Measurements from ENCODE around the gene DNAJC16. TPM values are rescaled to one million over a fixed set of nuclear protein-coding genes. Genes with fewer than 3 reads are reported as not detected.

The DNAJC16 gene
- total and polyA plus RNA-seq, 2 of the 4 experiments (the other 2 are of a cell fraction) = 8.0 to 13.1 TPM

DNA sequence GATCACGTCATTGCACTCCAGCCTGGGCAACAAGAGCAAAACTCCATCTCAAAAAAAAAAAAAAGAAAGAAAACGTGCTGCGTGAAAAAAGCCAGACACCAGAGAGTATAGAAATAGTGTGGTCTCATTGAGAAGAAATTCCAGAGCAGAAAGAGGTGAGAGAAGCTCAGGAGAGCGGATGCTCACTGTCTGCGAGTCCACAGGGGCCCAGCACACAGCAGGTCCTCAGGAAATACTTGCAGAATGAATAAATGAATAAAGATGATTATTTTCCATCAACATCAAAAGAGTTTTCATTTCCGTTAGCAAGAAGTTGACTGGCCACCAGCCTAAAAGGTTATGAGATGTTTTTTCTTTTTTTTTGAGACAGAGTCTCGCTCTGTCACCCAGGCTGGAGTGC is 17.1 kb upstream of the DNAJC16 start (continued):
- TF ChIP-seq MAZ (IDR thresholded peaks at IDR 0.05; ENCODE audit: borderline replicate concordance, low read depth, low read length) (no peak), FOS (IDR thresholded peaks at IDR 0.05; ENCODE audit: low read depth, low read length) (no peak), NFE2L2 (IDR thresholded peaks at IDR 0.05; ENCODE audit: low read depth, low read length) (no peak), MAFK (IDR thresholded peaks at IDR 0.05; ENCODE audit: low read depth, low read length) (no peak), SMC3 (IDR thresholded peaks at IDR 0.05; ENCODE audit: low read depth, low read length) (no peak), CEBPB (IDR thresholded peaks at IDR 0.05; ENCODE audit: low read depth, low read length) (no peak)

GRCh38 chr1:15510611-15511405 is 15.8 kb upstream of the DNAJC16 start:
- no TSS peak for BruUV-seq (replicated peaks)
- no peak overlapping the region for H2AFZ ChIP-seq (replicated peaks; ENCODE audit: low read length, poor library complexity)
- no peaks in the 10 kb centered on the region for H3K9me1 ChIP-seq (ENCODE audit: insufficient read depth, low read length)
- CTCF ChIA-PET = interaction anchor here (0.9 kb wide), 1 partner anchor 9 kb away, joined by 4 read pairs; no protein-coding TSS in a partner anchor
- 93% methylated on average over 5 of the region's 8 CpGs; no CpG with 5 or more reads in 1 of the 2 experiments for WGBS, 2 experiments (ENCODE audit: extremely low coverage in 2 of 2, insufficient read length in 1 of 2)
- no peak overlapping the region for H3K4ac ChIP-seq (ENCODE audit: low read depth, low read length)
- no peak overlapping the region for H3K4me3 ChIP-seq (ENCODE audit: insufficient read depth, low read depth, low read length)
- H3K9ac ChIP-seq (ENCODE audit: low read depth, low read length) = no peak overlapping the region
- H3K9me3 ChIP-seq (ENCODE audit: control insufficient read depth, insufficient read depth, low read length) = no peaks in the 10 kb centered on the region
- in situ Hi-C loops (cut with MboI; ENCODE audit: low sequenced_read_pairs) (no loop called here), intact Hi-C loops (cut with micrococcal nuclease) (no loop called here), dilution Hi-C loops (cut with HindIII; ENCODE audit: low sequenced_read_pairs, unreplicated experiment) (no loop called here)
- H2BK5ac ChIP-seq (ENCODE audit: low read depth, low read length, poor library complexity, severe bottlenecking) = no peak overlapping the region
- H2BK15ac ChIP-seq (ENCODE audit: low read depth, low read length) = no peak overlapping the region
- H3K4me2 ChIP-seq (ENCODE audit: low read depth, low read length) = no peak overlapping the region
- H3K56ac ChIP-seq (ENCODE audit: extremely low read depth, insufficient read depth, low read length) = no peak overlapping the region
- no peaks in the 10 kb centered on the region for H3K27me3 ChIP-seq (ENCODE audit: control insufficient read depth, insufficient read depth, low read length)
- peaks cover 4% of the 10 kb centered on the region; the same call in 1 of the 2 replicates for H3K36me3 ChIP-seq (ENCODE audit: control insufficient read depth, insufficient read depth, low read length)
- no peak overlapping the region for H4K8ac ChIP-seq (ENCODE audit: low read depth in 2 of 2, low read length in 2 of 2)
- H4K5ac ChIP-seq (ENCODE audit: low read depth, low read length) = no peak overlapping the region
- POLR2A ChIA-PET (ENCODE audit: unreplicated experiment) = no interaction called here
- no peak overlapping the region for H2BK20ac ChIP-seq (ENCODE audit: low read depth, low read length)
- no peaks in the 10 kb centered on the region for H3K79me1 ChIP-seq (ENCODE audit: low read depth in 1 of 2, low read length in 2 of 2)
- no peak overlapping the region for H3K23ac ChIP-seq (ENCODE audit: low read depth, low read length)
- H2AK5ac ChIP-seq (ENCODE audit: low read depth, low read length) = no peak overlapping the region
- no peak overlapping the region for H3K14ac ChIP-seq (replicated peaks; ENCODE audit: low read depth, low read length)
- H4K91ac ChIP-seq (ENCODE audit: insufficient read depth, low read depth, low read length) = no peak overlapping the region
- no peak overlapping the region for H3K18ac ChIP-seq (ENCODE audit: low read depth, low read length)
- peak; percentile 16 for DNase-seq
- H4K20me1 ChIP-seq (ENCODE audit: insufficient read depth, low read length) = no peaks in the 10 kb centered on the region
- no peak overlapping the region for H2BK120ac ChIP-seq (ENCODE audit: low read depth, low read length)
- TF ChIP-seq MAFK (IDR thresholded peaks at IDR 0.05; ENCODE audit: low read depth, low read length) = no peak
- TF ChIP-seq MXI1 (IDR thresholded peaks at IDR 0.05; ENCODE audit: borderline replicate concordance, low read depth, low read length) = no peak
- no peak for TF ChIP-seq POLR2A (IDR thresholded peaks at IDR 0.05; ENCODE audit: low read depth, low read length)
- TF ChIP-seq RFX5 (IDR thresholded peaks at IDR 0.05; ENCODE audit: low read depth, low read length) = no peak
- no peak for TF ChIP-seq CEBPB (IDR thresholded peaks at IDR 0.05; ENCODE audit: low read depth, low read length)
- TF ChIP-seq NFE2L2 (IDR thresholded peaks at IDR 0.05; ENCODE audit: low read depth, low read length) = no peak
- no peak for TF ChIP-seq SMC3 (IDR thresholded peaks at IDR 0.05; ENCODE audit: low read depth, low read length)
- TF ChIP-seq, protein P1, sequence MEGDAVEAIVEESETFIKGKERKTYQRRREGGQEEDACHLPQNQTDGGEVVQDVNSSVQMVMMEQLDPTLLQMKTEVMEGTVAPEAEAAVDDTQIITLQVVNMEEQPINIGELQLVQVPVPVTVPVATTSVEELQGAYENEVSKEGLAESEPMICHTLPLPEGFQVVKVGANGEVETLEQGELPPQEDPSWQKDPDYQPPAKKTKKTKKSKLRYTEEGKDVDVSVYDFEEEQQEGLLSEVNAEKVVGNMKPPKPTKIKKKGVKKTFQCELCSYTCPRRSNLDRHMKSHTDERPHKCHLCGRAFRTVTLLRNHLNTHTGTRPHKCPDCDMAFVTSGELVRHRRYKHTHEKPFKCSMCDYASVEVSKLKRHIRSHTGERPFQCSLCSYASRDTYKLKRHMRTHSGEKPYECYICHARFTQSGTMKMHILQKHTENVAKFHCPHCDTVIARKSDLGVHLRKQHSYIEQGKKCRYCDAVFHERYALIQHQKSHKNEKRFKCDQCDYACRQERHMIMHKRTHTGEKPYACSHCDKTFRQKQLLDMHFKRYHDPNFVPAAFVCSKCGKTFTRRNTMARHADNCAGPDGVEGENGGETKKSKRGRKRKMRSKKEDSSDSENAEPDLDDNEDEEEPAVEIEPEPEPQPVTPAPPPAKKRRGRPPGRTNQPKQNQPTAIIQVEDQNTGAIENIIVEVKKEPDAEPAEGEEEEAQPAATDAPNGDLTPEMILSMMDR (conservative IDR thresholded peaks at IDR 0.05; ENCODE audit: low read depth, low read length) = no peak
- no peak for TF ChIP-seq MAZ (IDR thresholded peaks at IDR 0.05; ENCODE audit: borderline replicate concordance, low read depth, low read length)
- TF ChIP-seq BHLHE40 (IDR thresholded peaks at IDR 0.05; ENCODE audit: low read depth, low read length) = no peak
- TF ChIP-seq FOS (IDR thresholded peaks at IDR 0.05; ENCODE audit: low read depth, low read length) = no peak
- TF ChIP-seq ELK1 (IDR thresholded peaks at IDR 0.05; ENCODE audit: borderline replicate concordance, low read depth, low read length) = no peak
- no peak for TF ChIP-seq RAD21 (IDR thresholded peaks at IDR 0.05; ENCODE audit: low read length)
- peak; percentile 35; the same call in 1 of the 2 replicates for ATAC-seq (ENCODE audit: low read depth)
- H3K4me1 ChIP-seq (ENCODE audit: control insufficient read depth, insufficient read depth, low read length) = no peaks in the 10 kb centered on the region; the same call in 1 of the 2 replicates
- H3K27ac ChIP-seq (ENCODE audit: insufficient read depth, low read length) = no peak overlapping the region
- no peak overlapping the region for H2AK9ac ChIP-seq (replicated peaks; ENCODE audit: low read depth, low read length, poor library complexity)

Measured in IMR-90 (cell line).